ENCODE results near the gene NPAT.

- TF ChIP-seq CTCF (IDR thresholded peaks at IDR 0.05 in 4 of 5, conservative IDR thresholded peaks at IDR 0.05 in 1 of 5) = no peak
- TF ChIP-seq POLR2A (IDR thresholded peaks at IDR 0.05) = no peak
These were observed 47.1 kb upstream of the NPAT start for GRCh38 chr11:108269583-108269982.
